Measurements from ENCODE around the gene PLCB1. TPM values are rescaled to one million over a fixed set of nuclear protein-coding genes. Genes with fewer than 3 reads are reported as not detected.

PLCB1 gene
- polyA plus RNA-seq, 1 donor from 2014 or later = 0.28 TPM

Other genes with a start within 250 kb of the PLCB1 start
- gene HAO1, start 191.8 kb upstream of the PLCB1 start, polyA plus RNA-seq = not detected
- gene TMX4, start 112.5 kb upstream of the PLCB1 start, polyA plus RNA-seq = 63.2 TPM

All from IgD-negative memory B cell (primary cell).